GM12878 (cell line): ENCODE data around the gene SCRN2. TPM values are rescaled to one million over a fixed set of nuclear protein-coding genes. Genes with fewer than 3 reads are reported as not detected.

Source experiments
- ATAC-seq: fragments of 200-7000 bp; cut with Tn5 transposase; 3 replicates; pipeline ENCODE4 v1.9.1; 2020; ENCODE audit warnings: mild to moderate bottlenecking, moderate library complexity
- BruUV-seq: library from RNA; stranded (reverse); fragments of 400-500 nt; replicated peaks from 2 replicates; lab custom pipeline; 2021; lab: Mats Ljungman, UMichigan
- CTCF ChIA-PET: fragments of 300-600 bp; sonication (Branson Sonifier 250); formaldehyde crosslinking; extraction: SDS; loops from one replicate; lab custom pipeline; 2021; ENCODE audit warnings: inconsistent platforms; lab: Yijun Ruan, JAX
- POLR2A ChIA-PET: fragments of 350-600 bp; formaldehyde crosslinking; extraction: SDS; loops from one replicate; lab custom pipeline; 2021; ENCODE audit warnings: inconsistent platforms; lab: Charles Lee
- RAD21 ChIA-PET: fragments of 300-600 bp; sonication (Branson Sonifier 250); formaldehyde crosslinking; loops from one replicate; lab custom pipeline; 2023; ENCODE audit warnings: antibody characterized with exemption; ENCODE audit not compliant: unreplicated experiment; lab: Charles Lee
- SMC1A ChIA-PET: fragments of 300-600 bp; sonication (Branson Sonifier 250); formaldehyde crosslinking; loops from one replicate; lab custom pipeline; 2023; ENCODE audit not compliant: unreplicated experiment, uncharacterized antibody; lab: Charles Lee
- DNase-seq: peaks from one replicate; pipeline ENCODE4 v3.0.0-alpha.2; 2011; ENCODE audit warnings: low read depth, low spot score
- FAIRE-seq: peaks from 3 replicates; lab custom pipeline; 2011; peaks lifted over from hg19 to GRCh38; lab: Jason Lieb, UNC
- H2AFZ ChIP-seq: 2 replicates; pipeline ENCODE4 v1.6.0; 2011; ENCODE audit warnings: low read depth, low read length, control low read depth; ENCODE audit not compliant: control insufficient read depth
- H3K27ac ChIP-seq: 2 replicates; pipeline ENCODE4 v1.5.1; 2011; ENCODE audit warnings: control low read depth; ENCODE audit not compliant: control insufficient read depth, insufficient read depth
- H3K27me3 ChIP-seq, 2 experiments: replicated peaks in 1 of 2; 2 replicates each; pipeline versions ENCODE4 v1.6.0 to v1.6.1; 2011; ENCODE audit warnings: low read length in 1 of 2; ENCODE audit not compliant: control insufficient read depth in 2 of 2, insufficient read depth in 2 of 2
- H3K36me3 ChIP-seq, 2 experiments: 2 replicates each; pipeline ENCODE4 v1.5.1; 2011; ENCODE audit warnings: low read length in 1 of 2; ENCODE audit not compliant: control insufficient read depth in 2 of 2, insufficient read depth in 2 of 2
- H3K4me1 ChIP-seq: 2 replicates; pipeline ENCODE4 v1.6.1; 2011; ENCODE audit warnings: mild to moderate bottlenecking, low read length, moderate library complexity, mixed read lengths; ENCODE audit not compliant: control insufficient read depth, insufficient read depth
- H3K4me2 ChIP-seq: 2 replicates; pipeline ENCODE4 v1.6.0; 2011; ENCODE audit warnings: control low read depth; ENCODE audit not compliant: control insufficient read depth, insufficient read depth
- H3K4me3 ChIP-seq: fragments of 200-600 bp; sonication (generic); 2 replicates; pipeline ENCODE4 v1.5.1; 2016
- H3K79me2 ChIP-seq: 2 replicates; pipeline ENCODE4 v1.6.0; 2011; ENCODE audit warnings: low read length; ENCODE audit not compliant: control insufficient read depth, insufficient read depth
- H3K9ac ChIP-seq: 2 replicates; pipeline ENCODE4 v1.8.0; 2011; ENCODE audit warnings: low read length, control low read depth, mixed read lengths; ENCODE audit not compliant: control insufficient read depth, insufficient read depth
- H3K9me3 ChIP-seq: replicated peaks from 3 replicates; pipeline ENCODE4 v1.5.1; 2011; ENCODE audit warnings: mild to moderate bottlenecking, low read length; ENCODE audit not compliant: control insufficient read depth, insufficient read depth
- H4K20me1 ChIP-seq: 2 replicates; pipeline ENCODE4 v1.6.0; 2011; ENCODE audit not compliant: control insufficient read depth, insufficient read depth
- ASH2L ChIP-seq: fragments of 300-600, 200-600 bp; sonication (generic); IDR thresholded peaks from 2 replicates; pipeline ENCODE4 v1.6.1; 2017; ENCODE audit warnings: low read depth, mild to moderate bottlenecking, borderline replicate concordance
- CBX5 ChIP-seq: sonication (generic); IDR thresholded peaks from 2 replicates; pipeline ENCODE4 v1.6.1; 2016; ENCODE audit warnings: low read depth, moderate library complexity, mild to moderate bottlenecking, inconsistent platforms
- CEBPB ChIP-seq, 2 experiments: fragments of 150-350 bp in 1 of 2; IDR thresholded peaks; 2 replicates each; pipeline ENCODE4 v1.6.1; 2012 to 2014; ENCODE audit warnings: low read depth in 2 of 2, low read length in 2 of 2, borderline replicate concordance in 1 of 2, inconsistent platforms in 1 of 2
- JUND ChIP-seq: IDR thresholded peaks from 2 replicates; pipeline ENCODE4 v1.6.1; 2012; ENCODE audit warnings: low read depth, mild to moderate bottlenecking, low read length, improper control_type of control experiment, moderate library complexity
- MYB ChIP-seq: fragments of 150-350 bp; IDR thresholded peaks from 2 replicates; pipeline ENCODE4 v1.6.1; 2014; ENCODE audit warnings: mild to moderate bottlenecking, low read depth, low read length, borderline replicate concordance
- NR2F1 ChIP-seq: fragments of 450-650 bp; conservative IDR thresholded peaks from 2 replicates; pipeline ENCODE4 v1.6.1; 2017; ENCODE audit warnings: mild to moderate bottlenecking
- RBBP5 ChIP-seq: fragments of 200-600 bp; sonication (generic); conservative IDR thresholded peaks from 2 replicates; pipeline ENCODE4 v1.6.1; 2016
- WGBS: methylation state at CpG from one replicate; pipeline ENCODE4 v1.1.6; 2016; ENCODE audit warnings: low lambda C conversion rate; ENCODE audit not compliant: insufficient replicate concordance, insufficient coverage; ENCODE audit errors: missing lambda C conversion rate; 5-methylcytosine and 5-hydroxymethylcytosine counted together
- in situ Hi-C: fragments of 300-500 bp; cut with MboI; formaldehyde crosslinking; loops from 9 replicates; pipeline ENCODE4 v1.14.3; 2018; ENCODE audit warnings: mixed read lengths
- intact Hi-C: fragments of 100-400 bp; cut with micrococcal nuclease; formaldehyde crosslinking; loops from one replicate; pipeline ENCODE4 v1.14.2; 2022; ENCODE audit not compliant: unreplicated experiment
- polyA plus RNA-seq, 11 experiments: library from polyadenylated mRNA; depleted of rRNA in 4 of 11; unstranded in 6 of 11; stranded (reverse) in 5 of 11; fragments of >200 nt; fragmentation: Nextera tagmentation in 4 of 11; fragmentation: Illumina TruSeq in 1 of 11; extraction: Ambion mirVana in 4 of 11; extraction: Trizol in 1 of 11; gene quantifications; 1 replicate in 1 of 11; 2 replicates in 10 of 11; pipeline versions ENCODE4 v1.2.1 to v1.2.3, GENCODE V29; 2011 to 2016; ENCODE audit warnings: inconsistent platforms in 2 of 11, missing spikeins in 2 of 11, low read depth in 1 of 11
- total RNA-seq, 4 experiments: library from RNA; depleted of rRNA in 3 of 4; stranded (reverse); fragments of >200 nt in 3 of 4; fragmentation: Illumina TruSeq in 1 of 4; extraction: Trizol in 1 of 4; gene quantifications; 2 replicates each; pipeline versions ENCODE4 v1.2.1 to v1.2.3, GENCODE V29; 2013 to 2021
- TF ChIP-seq, protein P1 (sequence below): fragments of 450-650 bp; IDR thresholded peaks from 2 replicates; pipeline ENCODE4 v1.6.1; 2017; ENCODE audit warnings: borderline replicate concordance
- TF ChIP-seq, protein P2 (sequence below): fragments of 450-650 bp; IDR thresholded peaks from 2 replicates; pipeline ENCODE4 v1.6.1; 2017; ENCODE audit warnings: mild to moderate bottlenecking, moderate library complexity

The SCRN2 gene
- total and polyA plus RNA-seq, 10 of the 15 experiments (the other 5 are each of a cell fraction or from before 2014, with no cell fraction given) = 0.34 to 33.3 (median 20.1) TPM

DNA sequence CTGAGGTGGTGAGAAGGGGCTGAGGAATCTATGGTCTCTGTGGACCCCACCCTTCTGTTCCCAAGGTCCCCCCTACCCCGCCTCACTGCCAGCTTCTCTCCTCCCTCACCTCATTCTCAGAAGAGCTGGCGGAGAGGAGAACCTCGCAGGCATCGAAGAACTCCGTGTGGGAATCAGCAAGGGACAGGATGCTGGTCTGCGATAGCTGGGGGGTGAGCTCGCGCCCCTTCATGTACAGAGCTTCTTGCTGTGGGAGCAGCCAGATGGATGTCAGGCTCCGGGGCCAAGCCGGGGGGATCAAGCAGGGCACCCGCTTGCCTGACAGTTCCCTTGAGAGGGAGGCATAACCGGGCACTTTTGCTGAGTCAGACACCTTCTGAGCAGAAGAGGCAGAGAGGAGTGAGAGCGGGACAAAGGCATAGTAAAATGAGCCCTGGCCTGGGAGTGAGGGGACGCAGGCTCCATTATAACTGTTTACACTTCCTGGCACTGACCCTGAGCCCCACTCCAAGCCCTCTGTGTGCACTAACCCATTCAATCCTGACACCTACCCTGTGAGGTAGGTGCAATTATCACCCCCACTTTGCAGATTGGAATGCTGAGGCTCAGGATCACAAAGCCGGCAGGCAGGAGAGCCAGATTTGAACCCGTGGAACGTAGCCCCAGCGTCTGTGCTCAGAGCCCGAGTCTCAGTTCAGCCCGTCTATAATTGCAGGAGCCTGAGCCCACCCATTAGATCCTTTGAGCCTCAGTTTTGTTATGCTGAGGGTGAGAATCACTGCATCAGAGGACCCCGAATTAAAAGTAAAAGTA is 25.8 kb downstream of the SCRN2 start:
- no peak for FAIRE-seq
- POLR2A ChIA-PET = no interaction called here

DNA sequence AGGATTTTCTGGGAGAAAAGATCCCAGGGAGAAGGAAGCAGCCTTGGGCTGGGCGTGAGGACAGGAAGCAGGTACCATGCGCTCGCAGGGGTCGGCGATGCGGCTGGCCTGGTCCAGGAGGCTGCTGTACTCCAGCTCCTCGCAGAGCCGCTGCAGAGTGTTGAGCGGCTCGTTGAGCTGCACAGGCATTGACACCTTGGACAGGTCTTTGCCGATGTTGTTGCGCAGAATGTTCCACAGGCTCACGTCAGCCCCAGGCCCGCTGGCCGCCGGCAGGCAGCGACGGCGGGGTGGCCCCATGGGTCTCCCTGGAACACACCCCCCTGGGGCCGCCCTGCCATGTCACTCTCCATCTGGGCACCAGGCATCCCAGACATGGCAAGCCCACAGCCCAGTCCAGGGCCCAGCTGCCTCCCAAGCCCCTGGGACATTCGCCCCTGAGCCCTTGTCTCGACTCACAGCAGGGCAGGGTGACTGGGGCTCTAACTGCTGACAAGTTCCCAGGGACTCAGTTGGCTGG is 27.5 kb downstream of the SCRN2 start:
- Histone ChIP-seq H3K9me3 (no peaks in the 10 kb centered on the region), H3K36me3 (peaks cover 11% of the 10 kb centered on the region in 2 experiments; a peak in 3 of 4 replicates), H3K27ac (no peak overlapping the region), H3K4me3 (no peak overlapping the region), H3K4me1 (no peaks in the 10 kb centered on the region), H3K79me2 (no peaks in the 10 kb centered on the region), H3K4me2 (no peak overlapping the region), H3K27me3 (no peaks in the 10 kb centered on the region), H4K20me1 (no peaks in the 10 kb centered on the region), H3K9ac (no peak overlapping the region), H2AFZ (no peak overlapping the region)
- intact Hi-C loops = no loop called here
- in situ Hi-C loops = no loop called here
- ChIA-PET POLR2A (no interaction called here), RAD21 (no interaction called here), CTCF (no interaction called here), SMC1A (no interaction called here)
- WGBS = 93% methylated on average over 22 of the region's 22 CpGs
- ATAC-seq (no peak), FAIRE-seq (no peak), DNase-seq (no peak)
- no TSS peak for BruUV-seq
- TF ChIP-seq, protein P1, sequence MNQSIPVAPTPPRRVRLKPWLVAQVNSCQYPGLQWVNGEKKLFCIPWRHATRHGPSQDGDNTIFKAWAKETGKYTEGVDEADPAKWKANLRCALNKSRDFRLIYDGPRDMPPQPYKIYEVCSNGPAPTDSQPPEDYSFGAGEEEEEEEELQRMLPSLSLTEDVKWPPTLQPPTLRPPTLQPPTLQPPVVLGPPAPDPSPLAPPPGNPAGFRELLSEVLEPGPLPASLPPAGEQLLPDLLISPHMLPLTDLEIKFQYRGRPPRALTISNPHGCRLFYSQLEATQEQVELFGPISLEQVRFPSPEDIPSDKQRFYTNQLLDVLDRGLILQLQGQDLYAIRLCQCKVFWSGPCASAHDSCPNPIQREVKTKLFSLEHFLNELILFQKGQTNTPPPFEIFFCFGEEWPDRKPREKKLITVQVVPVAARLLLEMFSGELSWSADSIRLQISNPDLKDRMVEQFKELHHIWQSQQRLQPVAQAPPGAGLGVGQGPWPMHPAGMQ = no peak
- TF ChIP-seq CBX5 = no peak
- no peak for TF ChIP-seq MYB
- TF ChIP-seq, protein P2, sequence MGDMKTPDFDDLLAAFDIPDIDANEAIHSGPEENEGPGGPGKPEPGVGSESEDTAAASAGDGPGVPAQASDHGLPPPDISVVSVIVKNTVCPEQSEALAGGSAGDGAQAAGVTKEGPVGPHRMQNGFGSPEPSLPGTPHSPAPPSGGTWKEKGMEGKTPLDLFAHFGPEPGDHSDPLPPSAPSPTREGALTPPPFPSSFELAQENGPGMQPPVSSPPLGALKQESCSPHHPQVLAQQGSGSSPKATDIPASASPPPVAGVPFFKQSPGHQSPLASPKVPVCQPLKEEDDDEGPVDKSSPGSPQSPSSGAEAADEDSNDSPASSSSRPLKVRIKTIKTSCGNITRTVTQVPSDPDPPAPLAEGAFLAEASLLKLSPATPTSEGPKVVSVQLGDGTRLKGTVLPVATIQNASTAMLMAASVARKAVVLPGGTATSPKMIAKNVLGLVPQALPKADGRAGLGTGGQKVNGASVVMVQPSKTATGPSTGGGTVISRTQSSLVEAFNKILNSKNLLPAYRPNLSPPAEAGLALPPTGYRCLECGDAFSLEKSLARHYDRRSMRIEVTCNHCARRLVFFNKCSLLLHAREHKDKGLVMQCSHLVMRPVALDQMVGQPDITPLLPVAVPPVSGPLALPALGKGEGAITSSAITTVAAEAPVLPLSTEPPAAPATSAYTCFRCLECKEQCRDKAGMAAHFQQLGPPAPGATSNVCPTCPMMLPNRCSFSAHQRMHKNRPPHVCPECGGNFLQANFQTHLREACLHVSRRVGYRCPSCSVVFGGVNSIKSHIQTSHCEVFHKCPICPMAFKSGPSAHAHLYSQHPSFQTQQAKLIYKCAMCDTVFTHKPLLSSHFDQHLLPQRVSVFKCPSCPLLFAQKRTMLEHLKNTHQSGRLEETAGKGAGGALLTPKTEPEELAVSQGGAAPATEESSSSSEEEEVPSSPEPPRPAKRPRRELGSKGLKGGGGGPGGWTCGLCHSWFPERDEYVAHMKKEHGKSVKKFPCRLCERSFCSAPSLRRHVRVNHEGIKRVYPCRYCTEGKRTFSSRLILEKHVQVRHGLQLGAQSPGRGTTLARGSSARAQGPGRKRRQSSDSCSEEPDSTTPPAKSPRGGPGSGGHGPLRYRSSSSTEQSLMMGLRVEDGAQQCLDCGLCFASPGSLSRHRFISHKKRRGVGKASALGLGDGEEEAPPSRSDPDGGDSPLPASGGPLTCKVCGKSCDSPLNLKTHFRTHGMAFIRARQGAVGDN = no peak

More for the DNA sequence above, 25.8 kb downstream of the SCRN2 start:
- no peak overlapping the region for H3K4me2 ChIP-seq
- H3K4me1 ChIP-seq = no peaks in the 10 kb centered on the region
- H3K79me2 ChIP-seq = no peaks in the 10 kb centered on the region
- no peaks in the 10 kb centered on the region for H4K20me1 ChIP-seq
- H3K9ac ChIP-seq = no peak overlapping the region
- no peak for DNase-seq
- H3K27ac ChIP-seq = no peak overlapping the region
- BruUV-seq = no TSS peak
- SMC1A ChIA-PET = no interaction called here
- no peak for ATAC-seq
- H3K36me3 ChIP-seq = peaks cover 3 to 11% of the 10 kb centered on the region in 2 experiments; a peak in 3 of 4 replicates
- no peak overlapping the region for H3K4me3 ChIP-seq
- RAD21 ChIA-PET = no interaction called here
- 85% methylated on average over 21 of the region's 21 CpGs for WGBS
- H3K9me3 ChIP-seq = no peaks in the 10 kb centered on the region
- TF ChIP-seq JUND (no peak), MYB (no peak), RBBP5 (no peak), ASH2L (no peak), NR2F1 (no peak), CEBPB (IDR thresholded peaks at IDR 0.05; ENCODE audit: borderline replicate concordance in 1 of 2, low read depth in 2 of 2, low read length in 2 of 2) (no peak)
- no peaks in the 10 kb centered on the region for H3K27me3 ChIP-seq
- in situ Hi-C loops (no loop called here), intact Hi-C loops (no loop called here)
- H2AFZ ChIP-seq = no peak overlapping the region
- CTCF ChIA-PET = interaction anchor here (0.8 kb wide), 1 partner anchor 14 kb away, joined by 6 read pairs; no protein-coding TSS in a partner anchor
